GM21737 (cell line): ENCODE measurements around the gene ZNF638.

Source experiments
- ATAC-seq: cut with Tn5 transposase; IDR thresholded peaks from one replicate; pipeline ENCODE4 v1.9.1; 2021; ENCODE audit warnings: mild to moderate bottlenecking, moderate library complexity; ENCODE audit not compliant: unreplicated experiment

ZNF638 gene

DNA sequence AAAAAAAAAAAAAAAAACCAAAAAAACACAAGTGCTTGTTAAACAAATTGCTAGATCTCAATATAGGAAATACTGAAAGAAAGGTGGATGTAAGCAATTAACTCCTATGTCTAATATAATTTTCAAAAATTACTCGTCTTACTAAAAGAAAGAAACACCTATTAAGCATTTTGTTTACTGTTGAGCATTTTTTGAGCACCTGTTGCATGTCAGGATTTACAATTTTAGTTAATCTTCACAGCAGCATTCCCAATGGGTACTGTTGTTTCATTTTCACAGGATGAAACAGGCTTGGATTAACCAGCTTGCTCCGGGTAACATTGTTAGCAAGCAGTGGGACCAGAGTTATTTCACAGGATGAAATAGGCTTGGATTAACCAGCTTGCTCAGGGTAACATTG is 4.8 kb downstream of the ZNF638 start:
- no peak for ATAC-seq

- ATAC-seq = no peak
These were observed 5.2 kb downstream of the ZNF638 start for GRCh38 chr2:71336802-71337201.

DNA sequence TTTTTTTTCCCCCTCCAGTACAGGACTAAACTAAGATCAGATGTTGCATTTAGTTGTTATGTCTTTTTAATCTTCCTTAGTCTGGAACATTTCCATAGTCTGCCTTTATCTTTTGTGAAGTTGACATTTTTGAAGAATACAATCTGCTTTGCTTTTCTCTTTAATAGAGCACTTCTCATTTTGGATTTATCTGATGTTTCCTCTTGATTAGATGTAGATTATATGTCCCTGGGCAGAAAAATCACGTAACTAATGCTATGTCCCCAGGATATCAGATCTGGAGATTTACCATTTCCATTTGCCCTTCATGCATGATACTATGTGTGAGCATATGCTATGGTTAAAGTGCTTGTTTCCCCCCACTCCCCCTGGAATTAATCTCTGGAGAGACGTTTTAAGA is 6.2 kb downstream of the ZNF638 start:
- no peak for ATAC-seq

GRCh38 chr2:71339685-71340084 is 8.1 kb downstream of the ZNF638 start:
- ATAC-seq = no peak

DNA sequence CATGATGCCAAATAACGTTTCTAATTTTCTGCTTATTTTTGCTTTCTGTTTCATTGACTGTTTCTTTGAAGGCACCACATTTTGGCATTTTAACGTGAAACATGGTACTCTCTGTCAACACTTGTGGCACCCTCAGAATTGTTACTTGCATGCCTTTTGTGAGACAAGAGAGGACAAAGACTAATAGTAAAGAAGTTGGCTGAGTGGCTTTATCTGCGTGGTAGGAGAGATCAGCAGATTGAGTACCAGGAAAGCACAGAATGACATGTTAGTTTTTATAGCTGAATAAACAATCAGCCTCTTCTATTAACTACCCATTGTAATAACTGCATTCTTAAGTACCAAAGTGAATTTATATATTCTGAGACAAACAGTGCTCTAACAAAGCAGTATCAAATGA is 8.6 kb downstream of the ZNF638 start:
- ATAC-seq = no peak

- no peak for ATAC-seq
These were observed 10.1 kb downstream of the ZNF638 start for GRCh38 chr2:71341645-71342044.

DNA sequence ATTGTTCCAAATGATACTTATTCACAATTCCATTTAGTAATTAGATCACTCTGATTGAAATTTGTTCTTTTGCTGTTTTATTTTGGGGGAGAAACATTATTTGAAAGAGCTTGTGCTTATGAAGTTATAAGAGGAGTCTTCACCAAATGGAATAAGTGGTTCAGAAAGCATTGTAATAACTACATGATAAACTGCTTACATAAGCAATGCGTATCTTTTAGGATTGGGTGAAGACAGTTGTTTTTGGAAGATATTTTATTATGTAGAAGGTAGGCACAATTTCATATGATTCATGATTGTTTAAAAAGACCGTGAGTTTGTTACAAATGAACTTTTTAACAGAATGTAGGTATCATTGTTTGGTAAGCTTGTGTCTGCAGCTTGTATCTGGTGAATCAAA is 14.5 kb downstream of the ZNF638 start:
- ATAC-seq = no peak

DNA sequence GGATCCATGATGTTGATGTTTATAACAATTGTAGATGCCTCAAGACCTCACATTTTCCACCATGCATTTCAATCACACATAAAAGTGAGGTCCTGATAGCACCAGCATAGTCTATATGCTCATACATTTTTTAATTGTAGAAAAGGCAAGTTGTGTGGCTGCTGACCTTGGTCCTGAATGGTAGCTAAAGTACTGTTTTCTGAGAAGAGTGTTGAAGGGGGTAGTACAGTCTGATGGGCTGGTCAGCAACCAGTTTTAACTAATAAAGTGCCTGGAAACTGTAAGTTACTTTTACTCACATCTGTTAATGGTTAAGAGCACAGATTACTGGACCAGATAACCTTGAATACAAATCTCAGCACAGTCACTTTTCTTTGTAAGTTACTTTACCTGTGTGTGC is 15.9 kb downstream of the ZNF638 start:
- ATAC-seq = no peak

DNA sequence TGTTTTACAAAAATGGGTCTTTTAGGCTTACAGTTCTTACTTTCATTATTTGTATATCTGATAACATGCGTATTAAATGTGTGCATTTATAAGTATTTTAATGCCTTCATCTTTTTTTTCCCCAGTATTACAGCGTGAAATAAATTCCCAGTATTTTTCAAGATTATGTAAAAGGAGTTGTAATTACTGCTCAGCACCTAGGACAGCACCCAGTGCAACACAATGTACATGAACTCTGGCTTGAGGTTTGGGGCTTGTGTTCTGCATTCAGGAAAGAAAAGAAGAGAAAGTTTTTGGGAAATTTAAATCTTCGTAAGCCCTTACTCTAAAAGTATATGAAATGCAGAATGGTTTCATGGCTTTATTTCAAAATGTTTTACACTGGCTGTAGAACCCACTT is 16.7 kb downstream of the ZNF638 start:
- no peak for ATAC-seq

DNA sequence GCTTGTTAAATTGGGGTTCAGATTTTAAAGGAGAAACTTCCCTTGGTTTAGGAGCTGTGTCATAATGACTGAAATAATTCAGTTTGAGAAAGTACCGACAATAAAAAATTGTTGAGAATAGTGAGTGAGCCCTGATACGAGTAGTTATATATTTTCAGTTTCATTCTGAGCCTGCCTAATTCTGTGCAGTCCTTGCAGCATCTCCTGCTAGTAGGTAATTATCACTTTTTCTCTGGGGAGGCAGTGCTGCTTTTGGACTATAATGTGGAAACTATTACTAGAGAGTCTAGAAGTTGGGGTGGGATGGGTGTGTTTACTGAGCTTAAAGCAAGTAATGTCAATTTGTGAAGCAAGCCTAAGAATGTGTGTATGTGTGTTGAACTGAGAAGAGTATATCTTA is 21.7 kb downstream of the ZNF638 start:
- peak; percentile 56 for ATAC-seq

GRCh38 chr2:71358931-71359671 is 27.5 kb downstream of the ZNF638 start:
- ATAC-seq = no peak

GRCh38 chr2:71360434-71360975 is 28.9 kb downstream of the ZNF638 start:
- ATAC-seq = no peak

DNA sequence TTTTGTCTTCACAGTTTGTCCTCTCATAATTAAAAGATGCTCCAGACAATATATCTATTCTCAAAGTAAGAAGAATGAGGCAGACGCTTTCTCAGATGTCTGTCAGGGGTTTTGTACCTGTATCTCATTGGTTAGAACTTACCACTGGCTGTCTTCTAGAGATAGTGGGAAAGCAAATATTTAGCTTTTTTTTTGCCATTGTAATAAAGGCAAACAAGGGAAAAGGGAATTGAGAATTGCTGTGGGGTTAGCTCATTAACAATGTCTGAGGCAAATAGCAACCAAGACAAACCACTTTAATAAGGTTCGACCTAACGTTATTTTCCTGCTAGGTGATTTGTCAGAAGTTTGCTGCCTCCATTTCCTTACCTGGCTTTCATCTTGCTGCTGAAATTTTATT is 30.0 kb downstream of the ZNF638 start:
- no peak for ATAC-seq

DNA sequence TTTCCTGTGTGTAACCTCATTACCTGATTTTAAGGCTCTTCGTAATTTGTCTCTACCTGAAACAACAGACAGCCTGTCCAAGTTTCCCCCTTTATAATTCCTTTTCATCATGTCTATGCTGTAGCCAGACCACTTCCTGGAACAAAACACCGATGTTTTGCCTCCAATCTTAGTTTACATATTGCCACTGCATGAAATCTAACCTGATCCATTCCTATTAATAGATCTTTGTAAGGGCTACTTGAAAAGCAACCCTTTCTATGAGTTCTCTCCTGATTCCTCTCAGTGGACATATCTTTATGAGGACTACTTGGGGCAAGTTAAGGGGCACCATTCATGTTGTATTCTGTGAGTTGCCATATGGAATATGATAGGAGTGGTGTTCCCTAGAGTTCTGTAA is 30.9 kb downstream of the ZNF638 start:
- ATAC-seq = no peak

DNA sequence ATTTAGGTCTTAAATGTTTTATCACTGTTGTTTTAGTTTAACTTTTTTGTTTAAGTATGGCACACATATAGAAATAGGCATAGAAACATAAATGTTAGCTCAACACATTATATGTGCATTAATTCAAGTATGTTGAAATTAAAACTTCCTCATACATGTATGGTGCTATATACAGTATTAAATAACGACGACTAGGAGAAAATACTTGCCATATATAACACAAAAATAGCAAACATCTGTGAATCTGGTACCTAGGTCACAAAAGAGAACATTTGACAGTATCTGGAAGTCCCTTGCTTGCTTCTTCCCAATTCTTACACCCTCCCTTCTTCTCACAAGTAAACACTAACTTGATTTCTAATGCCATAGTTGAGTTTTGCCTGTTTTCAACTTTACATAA is 38.4 kb downstream of the ZNF638 start:
- ATAC-seq = no peak

GRCh38 chr2:71372042-71372441 is 40.5 kb downstream of the ZNF638 start:
- ATAC-seq = no peak

DNA sequence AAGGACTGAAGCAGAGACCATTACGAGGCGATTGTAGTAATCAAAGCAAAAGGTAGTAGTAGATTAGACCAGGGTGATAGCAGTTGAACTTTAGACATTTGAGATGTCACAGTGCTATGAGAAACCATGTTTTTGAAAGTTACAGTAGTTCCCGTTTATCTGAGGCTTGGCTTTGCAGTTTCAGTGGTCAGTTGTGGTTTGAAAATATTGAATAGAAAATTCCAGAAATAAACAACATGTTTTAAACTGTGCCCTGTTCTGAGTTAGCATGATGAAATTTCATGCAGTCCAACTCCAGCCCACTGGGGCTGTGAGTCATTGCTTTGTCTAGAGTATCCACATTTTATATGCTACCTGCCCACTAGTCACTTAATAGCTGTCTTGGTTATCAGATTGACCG is 47.5 kb downstream of the ZNF638 start:
- no peak for ATAC-seq

- ATAC-seq = no peak
These were observed 49.1 kb downstream of the ZNF638 start for GRCh38 chr2:71380665-71381064.

- no peak for ATAC-seq
These were observed 53.4 kb downstream of the ZNF638 start for GRCh38 chr2:71385012-71385411.

GRCh38 chr2:71388214-71388613 is 56.6 kb downstream of the ZNF638 start:
- ATAC-seq = no peak

DNA sequence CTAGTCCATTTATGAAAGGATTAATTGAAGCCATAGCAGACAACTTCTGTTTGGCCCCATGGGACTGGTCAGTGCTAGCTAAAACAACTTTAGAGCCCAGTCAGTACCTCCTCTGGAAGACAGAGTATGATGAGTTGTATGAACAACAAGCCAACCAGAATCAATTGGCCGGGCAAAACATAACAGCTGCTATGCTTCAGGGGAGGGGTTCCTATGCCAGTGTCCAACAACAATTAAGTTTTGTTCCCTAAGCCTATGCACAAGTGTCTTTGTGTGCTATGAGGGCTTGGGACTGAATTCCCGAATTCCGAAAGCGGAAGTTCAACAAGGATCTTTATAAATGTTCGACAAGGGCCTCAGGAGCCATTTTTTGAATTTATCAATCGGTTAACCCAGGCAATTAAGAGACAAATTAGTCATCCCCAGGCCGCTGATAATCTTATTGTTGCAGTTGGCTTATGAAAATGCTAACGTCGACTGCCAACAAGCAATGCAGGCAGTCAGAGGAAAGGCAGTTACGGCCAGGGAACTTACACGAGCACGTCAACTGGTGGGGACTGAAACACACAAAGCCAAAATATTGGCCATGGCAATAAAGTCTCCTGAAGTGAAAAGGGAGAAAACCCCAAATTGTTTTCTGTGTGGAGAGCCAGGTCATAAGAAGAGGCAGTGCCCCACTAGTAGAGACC is 57.9 kb downstream of the ZNF638 start:
- no peak for ATAC-seq

DNA sequence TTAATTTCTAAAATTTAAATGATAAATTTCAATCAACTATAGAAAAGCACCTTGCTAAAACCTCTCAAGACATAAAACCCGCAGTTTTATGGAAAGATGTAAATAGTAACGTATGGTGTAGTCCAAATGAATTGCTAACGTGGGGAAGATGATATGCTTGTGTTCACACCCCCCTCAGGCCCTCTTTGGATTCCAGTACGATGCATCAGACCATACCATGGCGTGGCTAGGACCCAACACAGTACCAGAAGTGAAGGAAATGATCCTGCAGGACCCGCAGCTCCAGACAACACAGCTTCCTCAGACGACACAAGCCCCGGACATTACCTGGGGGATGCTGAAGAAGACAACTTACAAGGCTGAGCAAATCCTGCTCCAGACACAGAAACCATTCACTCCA is 61.6 kb downstream of the ZNF638 start:
- no peak for ATAC-seq
